GM12801 (cell line): ENCODE data around the gene WDR44.

ENCODE experiments used
- TF ChIP-seq, protein P1 (sequence below): IDR thresholded peaks from one replicate; pipeline ENCODE4 v1.5.1; 2011; ENCODE audit warnings: control low read depth; ENCODE audit not compliant: insufficient read length; ENCODE audit errors: extremely low read depth

Gene WDR44

DNA sequence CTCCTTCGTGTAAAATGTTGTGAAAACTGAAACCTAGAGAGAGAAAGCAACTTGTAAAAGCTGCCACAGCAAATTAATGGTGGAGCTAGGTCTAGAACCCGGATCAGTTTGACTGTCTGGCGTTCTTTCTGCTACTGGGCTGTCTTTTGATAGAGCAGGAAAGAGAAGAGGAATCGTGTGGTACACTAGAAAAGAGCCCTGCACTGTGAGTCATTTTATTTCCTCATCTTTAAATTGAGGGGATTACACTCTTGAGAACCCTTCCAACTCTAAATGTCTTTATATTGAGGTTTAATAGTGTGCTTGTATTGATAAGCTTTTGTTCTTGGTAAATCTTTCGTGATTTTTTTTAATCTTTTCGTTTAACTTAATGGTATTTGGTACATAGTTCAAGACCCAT lies 4.3 kb downstream of the WDR44 start:
- TF ChIP-seq, protein P1, sequence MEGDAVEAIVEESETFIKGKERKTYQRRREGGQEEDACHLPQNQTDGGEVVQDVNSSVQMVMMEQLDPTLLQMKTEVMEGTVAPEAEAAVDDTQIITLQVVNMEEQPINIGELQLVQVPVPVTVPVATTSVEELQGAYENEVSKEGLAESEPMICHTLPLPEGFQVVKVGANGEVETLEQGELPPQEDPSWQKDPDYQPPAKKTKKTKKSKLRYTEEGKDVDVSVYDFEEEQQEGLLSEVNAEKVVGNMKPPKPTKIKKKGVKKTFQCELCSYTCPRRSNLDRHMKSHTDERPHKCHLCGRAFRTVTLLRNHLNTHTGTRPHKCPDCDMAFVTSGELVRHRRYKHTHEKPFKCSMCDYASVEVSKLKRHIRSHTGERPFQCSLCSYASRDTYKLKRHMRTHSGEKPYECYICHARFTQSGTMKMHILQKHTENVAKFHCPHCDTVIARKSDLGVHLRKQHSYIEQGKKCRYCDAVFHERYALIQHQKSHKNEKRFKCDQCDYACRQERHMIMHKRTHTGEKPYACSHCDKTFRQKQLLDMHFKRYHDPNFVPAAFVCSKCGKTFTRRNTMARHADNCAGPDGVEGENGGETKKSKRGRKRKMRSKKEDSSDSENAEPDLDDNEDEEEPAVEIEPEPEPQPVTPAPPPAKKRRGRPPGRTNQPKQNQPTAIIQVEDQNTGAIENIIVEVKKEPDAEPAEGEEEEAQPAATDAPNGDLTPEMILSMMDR: no peak

DNA sequence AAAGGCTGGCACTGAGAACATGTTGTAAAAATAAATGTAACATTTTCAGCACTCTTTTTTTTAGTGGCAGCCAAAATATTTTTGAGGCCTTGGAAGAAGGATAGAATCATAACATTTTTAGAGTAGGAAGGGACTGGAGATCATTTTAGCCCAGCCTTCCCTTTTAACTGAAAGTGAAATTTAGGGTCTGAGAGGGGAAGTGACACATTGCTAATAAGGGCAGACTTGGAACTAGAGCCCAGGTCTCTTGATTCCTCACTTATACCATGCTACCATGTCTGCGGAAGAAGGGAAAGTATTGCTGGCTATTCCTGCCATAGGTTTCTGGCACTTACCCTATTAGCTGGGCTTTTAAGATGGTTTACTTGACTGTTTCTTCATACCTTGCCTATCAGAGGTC lies 4.8 kb downstream of the WDR44 start:
- TF ChIP-seq, protein P1: no peak

DNA sequence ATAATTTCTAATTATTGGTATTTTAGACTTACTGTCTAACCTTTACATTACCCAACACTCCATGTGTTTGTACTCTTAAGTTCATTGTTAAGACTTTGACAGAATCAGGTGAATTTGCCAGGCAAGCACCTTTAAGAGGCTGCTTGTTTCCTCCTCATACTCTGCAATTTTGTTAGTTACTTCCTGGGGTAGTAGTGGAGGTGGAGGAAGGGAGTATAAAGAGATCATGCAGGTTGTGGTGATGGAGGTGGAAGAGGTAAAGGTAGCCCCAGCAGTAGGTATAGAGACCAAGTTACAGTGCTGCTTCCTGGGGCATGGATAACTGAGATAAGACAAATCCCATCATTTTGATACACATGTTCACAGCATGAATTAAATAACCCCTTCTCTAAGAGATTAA lies 6.7 kb downstream of the WDR44 start:
- TF ChIP-seq, protein P1: no peak

DNA sequence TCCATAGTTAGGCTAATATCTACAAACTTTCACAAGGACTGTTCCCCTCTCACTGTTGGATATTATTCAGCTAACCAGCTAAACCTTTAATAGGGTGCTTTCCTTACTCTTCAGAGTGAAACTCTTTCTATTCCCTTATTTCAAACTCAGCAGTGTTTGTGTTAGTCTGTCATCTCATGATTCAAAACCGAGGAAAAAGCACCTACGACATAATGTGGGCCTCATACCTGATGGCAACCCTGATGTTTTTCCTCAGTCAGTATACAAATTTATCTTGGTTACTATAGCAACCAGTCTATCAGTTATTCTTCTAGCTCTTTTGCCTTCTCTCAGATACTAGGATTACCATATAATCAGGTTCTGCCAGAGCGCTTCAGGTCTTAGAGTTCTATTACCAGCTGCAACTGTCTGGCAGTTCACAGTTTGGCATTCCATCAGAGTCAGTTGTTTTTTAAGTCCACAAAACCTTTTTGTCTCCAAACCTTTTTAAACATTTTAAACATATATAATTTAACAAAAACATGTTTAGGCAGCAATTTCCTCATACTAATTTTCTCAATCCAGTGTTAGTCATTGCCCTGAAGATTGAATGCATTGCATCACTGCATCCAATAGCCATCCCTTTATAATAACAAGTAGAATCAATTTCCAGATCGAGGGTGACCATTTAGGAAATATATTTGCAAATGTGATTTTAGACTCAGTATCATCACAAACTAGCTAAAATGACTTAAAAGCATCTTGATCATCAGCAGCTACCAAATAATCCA lies 7.4 kb downstream of the WDR44 start:
- TF ChIP-seq, protein P1: no peak

DNA sequence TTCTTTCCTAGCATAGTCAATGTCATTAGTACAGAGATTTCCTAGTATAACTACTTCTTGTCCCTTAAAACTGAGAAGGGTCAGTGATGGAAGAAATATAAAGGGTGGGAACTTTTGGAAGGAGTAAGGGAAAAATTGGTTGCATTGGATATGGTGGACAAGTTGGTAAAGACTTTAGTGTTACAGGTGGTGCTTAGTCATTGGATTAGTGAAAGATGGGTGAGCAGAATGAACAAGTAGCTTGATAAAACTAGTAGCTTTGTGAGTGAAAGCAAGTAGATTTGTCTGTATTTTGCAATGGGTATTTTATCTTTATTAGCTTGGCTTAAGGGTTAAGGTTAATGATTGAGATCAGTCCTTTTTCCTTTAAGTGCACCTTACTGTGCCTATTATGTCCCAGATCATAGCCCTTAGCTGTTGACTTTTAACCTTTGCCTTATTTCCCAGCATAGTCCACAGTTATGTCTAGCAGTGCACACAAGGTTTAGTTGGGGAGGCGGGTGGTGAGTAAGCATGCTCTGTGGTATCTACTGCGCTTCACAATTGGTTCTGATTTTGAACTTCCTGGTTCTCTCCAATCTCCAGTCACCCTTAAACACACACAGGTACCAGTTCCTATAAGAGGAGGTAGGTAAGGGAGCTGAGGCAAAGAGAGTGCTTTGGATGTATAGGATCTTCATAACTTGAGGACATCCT lies 9.5 kb downstream of the WDR44 start:
- TF ChIP-seq, protein P1: no peak

DNA sequence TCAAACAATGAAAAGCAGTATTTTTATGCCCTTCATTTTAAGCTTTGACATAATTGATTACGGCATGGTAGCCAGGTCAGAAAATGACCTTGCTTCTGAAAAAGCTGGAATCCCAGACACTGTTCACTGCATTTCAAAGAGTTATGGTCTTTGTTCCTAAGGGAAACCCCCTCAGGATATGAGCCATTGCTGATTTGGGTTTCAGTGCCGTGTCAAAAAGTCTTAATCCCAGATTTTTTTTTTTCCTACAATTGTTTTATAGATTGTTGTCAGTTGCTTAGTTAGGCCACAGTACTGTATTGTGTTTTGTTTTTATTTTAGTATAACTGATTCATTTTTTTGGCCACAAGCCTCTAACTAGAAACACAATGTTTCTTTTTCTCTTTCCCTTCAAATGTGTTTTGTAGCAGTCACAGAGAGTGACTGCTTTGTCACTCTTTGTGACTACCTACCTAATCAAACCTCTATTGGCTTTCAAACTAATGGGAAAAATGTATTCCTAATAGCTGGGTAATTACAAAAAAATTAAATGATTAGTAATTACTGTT lies 10.3 kb downstream of the WDR44 start:
- TF ChIP-seq, protein P1: no peak

DNA sequence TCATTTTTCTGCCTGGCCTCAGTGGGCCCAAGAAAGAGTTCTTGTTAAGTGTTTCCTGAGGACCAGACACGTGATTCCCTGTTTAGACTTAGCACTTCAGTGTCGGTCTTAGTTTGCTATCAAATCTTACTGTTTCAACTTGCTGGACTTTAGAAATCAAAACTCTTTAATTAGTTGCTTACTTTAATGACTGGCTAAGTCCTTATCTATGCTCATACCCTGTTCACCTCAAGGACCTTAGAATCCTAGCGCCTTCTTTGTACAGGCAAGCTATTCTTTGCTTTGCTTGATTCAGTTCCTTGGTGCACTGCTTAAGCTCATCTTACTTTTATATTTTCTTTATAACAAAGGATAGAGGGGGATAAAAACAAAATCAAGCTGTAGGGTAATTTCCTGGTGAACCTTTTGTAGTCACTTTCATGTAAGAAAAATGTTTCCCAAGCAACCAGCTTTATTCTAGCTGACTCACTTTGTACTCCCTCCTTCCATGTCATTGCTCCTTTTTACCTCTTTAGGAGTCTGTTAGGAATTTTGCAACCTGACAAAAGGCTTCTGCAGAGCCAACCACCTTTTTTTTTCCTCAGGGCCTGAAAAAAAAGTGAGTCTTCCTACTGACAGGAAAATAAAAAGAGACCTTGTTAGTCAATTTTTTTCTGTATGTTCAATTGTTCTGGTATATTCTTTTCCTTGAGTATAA lies 14.7 kb downstream of the WDR44 start:
- TF ChIP-seq, protein P1: no peak
